ENCODE data around the gene TTC4. TPM values are rescaled to one million over a fixed set of nuclear protein-coding genes. Genes with fewer than 3 reads are reported as not detected.

Gene TTC4
- total RNA-seq, 4 donors from 2014 or later, result 14.6 to 29.7 (median 20.8) TPM

DNA sequence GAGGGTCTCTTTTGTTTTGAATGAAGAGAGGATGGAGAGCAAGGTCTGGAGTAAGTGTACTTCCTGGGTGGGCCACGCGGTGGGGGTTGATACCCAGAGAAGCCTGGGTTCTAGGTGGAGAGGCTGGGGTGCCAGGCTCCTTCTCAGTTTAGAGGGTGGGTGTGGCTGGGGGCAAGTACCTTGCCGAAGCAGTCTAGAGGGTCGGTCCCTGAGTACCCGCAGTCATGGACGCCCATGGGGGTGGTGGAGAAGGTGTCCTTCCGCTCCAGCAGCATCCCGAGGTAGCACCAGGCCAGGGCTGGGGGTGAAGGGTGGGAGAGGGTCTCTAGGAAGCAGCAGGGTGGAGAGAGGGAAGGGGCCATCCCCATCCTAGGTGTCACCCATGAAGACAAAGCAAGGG, 71.1 kb downstream of the TTC4 start:
- DNase-seq (ENCODE audit: low spot score in 2 of 2), result no peak
- Histone ChIP-seq H3K9me3 (peaks cover 0 to 9% (median 0%) of the 10 kb centered on the region in 4 donors), H3K27me3 (peaks cover 0 to 45% of the 10 kb centered on the region in 2 donors), H3K4me1 (no peaks in the 10 kb centered on the region), H3K27ac (no peak overlapping the region), H3K4me3 (no peak overlapping the region), H3K36me3 (no peaks in the 10 kb centered on the region)
- WGBS, 2 donors, result 86 to 89% methylated on average over 8 of the region's 8 CpGs
- TF ChIP-seq POLR2A (IDR thresholded peaks at IDR 0.05), result no peak
- TF ChIP-seq, protein P1, sequence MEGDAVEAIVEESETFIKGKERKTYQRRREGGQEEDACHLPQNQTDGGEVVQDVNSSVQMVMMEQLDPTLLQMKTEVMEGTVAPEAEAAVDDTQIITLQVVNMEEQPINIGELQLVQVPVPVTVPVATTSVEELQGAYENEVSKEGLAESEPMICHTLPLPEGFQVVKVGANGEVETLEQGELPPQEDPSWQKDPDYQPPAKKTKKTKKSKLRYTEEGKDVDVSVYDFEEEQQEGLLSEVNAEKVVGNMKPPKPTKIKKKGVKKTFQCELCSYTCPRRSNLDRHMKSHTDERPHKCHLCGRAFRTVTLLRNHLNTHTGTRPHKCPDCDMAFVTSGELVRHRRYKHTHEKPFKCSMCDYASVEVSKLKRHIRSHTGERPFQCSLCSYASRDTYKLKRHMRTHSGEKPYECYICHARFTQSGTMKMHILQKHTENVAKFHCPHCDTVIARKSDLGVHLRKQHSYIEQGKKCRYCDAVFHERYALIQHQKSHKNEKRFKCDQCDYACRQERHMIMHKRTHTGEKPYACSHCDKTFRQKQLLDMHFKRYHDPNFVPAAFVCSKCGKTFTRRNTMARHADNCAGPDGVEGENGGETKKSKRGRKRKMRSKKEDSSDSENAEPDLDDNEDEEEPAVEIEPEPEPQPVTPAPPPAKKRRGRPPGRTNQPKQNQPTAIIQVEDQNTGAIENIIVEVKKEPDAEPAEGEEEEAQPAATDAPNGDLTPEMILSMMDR (IDR thresholded peaks at IDR 0.05), result no peak
- TF ChIP-seq EP300 (IDR thresholded peaks at IDR 0.05), result no peak

DNA sequence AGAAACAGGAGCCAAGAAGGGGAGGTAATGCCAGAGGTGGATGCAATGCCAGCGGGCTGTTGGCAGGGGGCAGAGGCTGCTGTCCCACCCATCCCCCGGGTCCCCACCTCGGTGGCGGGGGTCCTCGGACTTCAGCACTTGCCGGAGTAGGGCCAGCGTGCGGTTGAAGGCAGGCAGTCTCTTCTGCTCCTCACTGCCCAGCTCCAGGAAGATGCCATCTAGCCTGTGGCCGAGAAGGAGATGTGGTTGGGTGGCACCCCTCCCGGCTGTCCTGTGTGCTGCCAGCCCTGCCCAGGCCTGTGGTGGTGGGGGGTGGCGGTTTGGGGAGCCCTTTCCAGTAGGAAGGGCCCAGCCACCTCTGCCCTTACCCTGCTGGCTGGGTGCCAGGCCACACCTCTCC, 71.9 kb downstream of the TTC4 start:
- Histone ChIP-seq H3K4me3 (no peak overlapping the region), H3K4me1 (no peaks in the 10 kb centered on the region), H3K27ac (no peak overlapping the region), H3K36me3 (no peaks in the 10 kb centered on the region), H3K9me3 (peaks cover 0 to 17% (median 2%) of the 10 kb centered on the region in 4 donors), H3K27me3 (peaks cover 0 to 42% of the 10 kb centered on the region in 2 donors)
- TF ChIP-seq, protein P1 (IDR thresholded peaks at IDR 0.05), result no peak
- TF ChIP-seq POLR2A (IDR thresholded peaks at IDR 0.05), result no peak
- no peak for TF ChIP-seq EP300 (IDR thresholded peaks at IDR 0.05)
- no peak for DNase-seq (ENCODE audit: low spot score in 2 of 2)
- WGBS, 2 donors, result 66 to 79% methylated on average over 7 to 11 of the region's 11 CpGs

DNA sequence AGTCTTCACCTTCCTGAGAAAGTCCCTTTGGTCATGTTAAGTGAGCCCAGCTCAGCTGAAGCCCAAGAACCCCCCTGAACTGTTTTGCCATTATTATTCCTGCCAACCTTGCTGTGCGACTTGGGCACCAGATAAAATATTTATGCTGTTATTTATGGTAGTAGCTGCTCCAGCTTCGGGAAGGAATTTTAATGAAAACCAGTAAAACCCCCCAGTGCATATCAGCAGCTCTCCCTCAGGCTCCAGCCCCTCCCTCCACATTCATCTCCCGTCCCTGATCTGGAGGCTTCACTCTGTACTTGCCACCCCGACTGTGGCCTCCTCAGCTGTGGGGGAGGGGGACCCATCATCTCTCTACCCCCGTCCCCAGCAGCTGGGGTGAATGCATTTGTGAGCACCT, 72.8 kb downstream of the TTC4 start:
- 12 to 28% methylated on average over 5 of the region's 5 CpGs for WGBS, 2 donors
- TF ChIP-seq, protein P1 (IDR thresholded peaks at IDR 0.05), result no peak
- TF ChIP-seq POLR2A (IDR thresholded peaks at IDR 0.05) (no peak), EP300 (IDR thresholded peaks at IDR 0.05) (no peak)
- DNase-seq (ENCODE audit: low spot score in 2 of 2), result no peak
- Histone ChIP-seq H3K27me3 (peaks cover 0 to 40% of the 10 kb centered on the region in 2 donors), H3K4me3 (no peak overlapping the region), H3K27ac (no peak overlapping the region), H3K36me3 (no peaks in the 10 kb centered on the region), H3K4me1 (no peaks in the 10 kb centered on the region), H3K9me3 (peaks cover 0 to 19% (median 2%) of the 10 kb centered on the region in 4 donors)

DNA sequence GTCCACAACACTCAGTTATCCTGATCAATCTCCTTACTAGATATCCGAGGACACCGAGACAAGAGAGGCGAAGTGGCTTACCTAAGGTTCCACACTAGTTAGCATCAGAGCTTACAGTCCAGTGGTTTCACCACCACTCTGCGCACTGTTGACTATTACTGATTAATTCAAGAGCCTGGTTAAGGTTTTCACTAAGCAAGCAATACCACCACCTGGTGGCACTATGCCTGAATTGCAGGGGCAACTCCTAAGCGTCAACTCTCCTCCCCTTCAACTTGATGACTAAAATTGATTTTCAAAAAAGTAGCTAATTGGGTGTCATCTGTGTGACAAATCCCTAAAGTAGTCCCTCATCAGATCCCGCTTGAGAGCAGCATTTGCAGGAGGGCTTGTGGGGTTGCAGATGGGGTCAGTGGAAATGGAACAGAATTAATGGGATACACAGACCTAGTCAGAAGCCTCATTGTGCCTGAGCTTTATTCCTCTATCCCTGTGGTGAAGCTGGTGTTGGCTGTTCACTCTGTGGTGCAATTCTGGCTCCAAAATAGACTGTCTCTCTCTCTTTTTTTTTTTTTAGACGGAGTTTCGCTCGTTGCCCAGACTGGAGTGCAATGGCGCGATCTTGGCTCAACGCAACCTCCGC, 76.3 kb downstream of the TTC4 start:
- H3K36me3 ChIP-seq, result no peaks in the 10 kb centered on the region
- peaks cover 0 to 19% (median 2%) of the 10 kb centered on the region in 4 donors for H3K9me3 ChIP-seq
- H3K4me3 ChIP-seq, result no peak overlapping the region
- peaks cover 0 to 32% of the 10 kb centered on the region in 2 donors for H3K27me3 ChIP-seq
- H3K4me1 ChIP-seq, result no peaks in the 10 kb centered on the region
- WGBS, 2 donors, result 80% methylated on average over 13 of the region's 13 CpGs
- H3K27ac ChIP-seq, result no peak overlapping the region
- DNase-seq (ENCODE audit: low spot score in 2 of 2), result no peak
- TF ChIP-seq, protein P1 (IDR thresholded peaks at IDR 0.05), result peak in 1 of 5 experiments; percentile 22
- TF ChIP-seq EP300 (IDR thresholded peaks at IDR 0.05) (no peak), POLR2A (IDR thresholded peaks at IDR 0.05) (no peak)

Other genes with a start within 250 kb of the TTC4 start
- 10 to 100 TPM in 2 of 4 donors, 1 to 10 TPM in 2; 7.5 to 13.8 (median 10.2) TPM for gene ACOT11, start 167.6 kb upstream of the TTC4 start, total RNA-seq
- not detected for gene FAM151A, start 92.3 kb upstream of the TTC4 start, total RNA-seq
- 1 to 10 TPM; 4.4 to 7.2 (median 5.8) TPM for gene MROH7, start 74.1 kb upstream of the TTC4 start, total RNA-seq
- 10 to 100 TPM in 1 of 4 donors, 1 to 10 TPM in 3; 3.3 to 11.4 (median 5.4) TPM for gene PARS2, start 48.7 kb downstream of the TTC4 start, total RNA-seq
- gene TTC22, start 85.5 kb downstream of the TTC4 start, total RNA-seq, result not detected
- 100 to 1,000 TPM; 148 to 231 (median 219) TPM for gene DHCR24, start 171.3 kb downstream of the TTC4 start, total RNA-seq

All from tibial nerve (tissue), 4 donors.